PC-3 (cell line): ENCODE measurements around the gene RSPO4. TPM values are rescaled to one million over a fixed set of nuclear protein-coding genes. Genes with fewer than 3 reads are reported as not detected.

Experiments used
- ATAC-seq: fragments of 200-7000 bp; cut with Tn5 transposase; 2 replicates; pipeline ENCODE4 v1.9.1; 2020; ENCODE audit warnings: mild to moderate bottlenecking, moderate library complexity
- BruUV-seq: library from RNA; stranded (reverse); fragments of 400-500 nt; replicated peaks from 2 replicates; lab custom pipeline; 2021; lab: Mats Ljungman, UMichigan
- CTCF ChIA-PET: fragments of 300-600 bp; sonication (Branson Sonifier 250); formaldehyde crosslinking; loops from one replicate; lab custom pipeline; 2022; ENCODE audit warnings: antibody characterized with exemption; lab: Charles Lee
- POLR2A ChIA-PET: fragments of 300-600 bp; sonication (Branson Sonifier 250); formaldehyde crosslinking; loops from one replicate; lab custom pipeline; 2022; ENCODE audit warnings: antibody characterized with exemption; ENCODE audit not compliant: unreplicated experiment; lab: Charles Lee
- DNase-seq: peaks from one replicate; pipeline ENCODE4 v3.0.0-alpha.2; 2015
- H2AFZ ChIP-seq: fragments of 300-600 bp; sonication (generic); 2 replicates; pipeline ENCODE4 v1.6.0; 2016; ENCODE audit warnings: antibody characterized with exemption, low read length
- H3F3A ChIP-seq: fragments of 300-600 bp; sonication (generic); one replicate; pipeline ENCODE4 v1.6.0; 2017; ENCODE audit warnings: antibody characterized with exemption, low read length, control low read depth, mild to moderate bottlenecking; ENCODE audit not compliant: unreplicated experiment
- H3K27ac ChIP-seq: fragments of 300-600 bp; sonication (generic); 2 replicates; pipeline ENCODE4 v1.5.1; 2016; ENCODE audit warnings: mild to moderate bottlenecking, low read length
- H3K27me3 ChIP-seq: fragments of 300-600 bp; sonication (generic); 2 replicates; pipeline ENCODE4 v1.6.1; 2016; ENCODE audit warnings: low read length, mixed read lengths
- H3K36me3 ChIP-seq: fragments of 300-600 bp; sonication (generic); 2 replicates; pipeline ENCODE4 v1.6.1; 2016; ENCODE audit warnings: low read depth, mixed run types, low read length, mixed read lengths
- H3K4me1 ChIP-seq: fragments of 300-600 bp; sonication (generic); 2 replicates; pipeline ENCODE4 v1.5.1; 2016; ENCODE audit warnings: low read length; ENCODE audit not compliant: insufficient read depth
- H3K4me2 ChIP-seq: fragments of 300-600 bp; sonication (generic); 2 replicates; pipeline ENCODE4 v1.6.0; 2016; ENCODE audit warnings: low read length
- H3K4me3 ChIP-seq: fragments of 300-600 bp; sonication (generic); 2 replicates; pipeline ENCODE4 v1.5.1; 2016; ENCODE audit warnings: mild to moderate bottlenecking, low read length, mixed read lengths
- H3K79me2 ChIP-seq: fragments of 300-600 bp; sonication (generic); 2 replicates; pipeline ENCODE4 v1.6.1; 2017; ENCODE audit warnings: low read length, mixed read lengths
- H3K9ac ChIP-seq: fragments of 300-600 bp; sonication (generic); 2 replicates; pipeline ENCODE4 v1.6.0; 2016; ENCODE audit warnings: mild to moderate bottlenecking, low read length
- H3K9me2 ChIP-seq: fragments of 300-600 bp; sonication (generic); replicated peaks from 2 replicates; pipeline ENCODE4 v1.6.1; 2016; ENCODE audit warnings: mixed run types, low read length, mixed read lengths
- H3K9me3 ChIP-seq: fragments of 300-600 bp; sonication (generic); 2 replicates; pipeline ENCODE4 v1.6.1; 2016; ENCODE audit warnings: low read length, mixed read lengths
- H4K20me1 ChIP-seq: fragments of 300-600 bp; sonication (generic); 2 replicates; pipeline ENCODE4 v1.6.1; 2016; ENCODE audit warnings: low read length, mixed read lengths
- CTCF ChIP-seq: fragments of 300-600 bp; sonication (generic); conservative IDR thresholded peaks from 2 replicates; pipeline ENCODE4 v1.5.1; 2017; ENCODE audit warnings: antibody characterized with exemption, low read depth, mild to moderate bottlenecking, low read length
- EZH2 ChIP-seq: fragments of 300-600 bp; sonication (generic); IDR thresholded peaks from one replicate; pipeline ENCODE4 v1.6.1; 2017; ENCODE audit warnings: antibody characterized with exemption, mild to moderate bottlenecking, low read length; ENCODE audit not compliant: unreplicated experiment
- EZH2phosphoT487 ChIP-seq: fragments of 300-600 bp; sonication (generic); IDR thresholded peaks from 2 replicates; pipeline ENCODE4 v1.6.1; 2018; ENCODE audit warnings: mild to moderate bottlenecking, antibody characterized with exemption, low read length, borderline replicate concordance
- intact Hi-C: fragments of 100-400 bp; cut with micrococcal nuclease; formaldehyde crosslinking; loops from 2 replicates; pipeline ENCODE4 v1.9.0; 2023
- total RNA-seq: library from RNA; depleted of rRNA; stranded (reverse); fragments of >200 nt; gene quantifications from 2 replicates; pipeline ENCODE4 v1.2.3, GENCODE V29; 2014

Gene RSPO4
- total RNA-seq, 1 experiment from 2014 or later = not detected

GRCh38 chr20:973785-974194, 28.3 kb downstream of the RSPO4 start:
- TF ChIP-seq EZH2phosphoT487 = no peak
- TF ChIP-seq CTCF = peak; percentile 59
- no peaks in the 10 kb centered on the region for H3K79me2 ChIP-seq
- no peak overlapping the region for H3K9ac ChIP-seq
- no TSS peak for BruUV-seq
- ATAC-seq (peak; percentile 43), DNase-seq (peak; percentile 51)
- no peak overlapping the region for H2AFZ ChIP-seq
- no peak overlapping the region for H3K4me3 ChIP-seq
- no peaks in the 10 kb centered on the region for H3K36me3 ChIP-seq
- H3K9me3 ChIP-seq = no peaks in the 10 kb centered on the region
- no peak overlapping the region for H3K4me2 ChIP-seq
- ChIA-PET CTCF (no interaction called here), POLR2A (no interaction called here)
- H4K20me1 ChIP-seq = no peaks in the 10 kb centered on the region
- peaks cover 41% of the 10 kb centered on the region for H3K27me3 ChIP-seq
- H3F3A ChIP-seq = no peaks in the 10 kb centered on the region
- intact Hi-C loops = no loop called here
- H3K27ac ChIP-seq = no peak overlapping the region
- no peaks in the 10 kb centered on the region for H3K9me2 ChIP-seq
- no peaks in the 10 kb centered on the region for H3K4me1 ChIP-seq

DNA sequence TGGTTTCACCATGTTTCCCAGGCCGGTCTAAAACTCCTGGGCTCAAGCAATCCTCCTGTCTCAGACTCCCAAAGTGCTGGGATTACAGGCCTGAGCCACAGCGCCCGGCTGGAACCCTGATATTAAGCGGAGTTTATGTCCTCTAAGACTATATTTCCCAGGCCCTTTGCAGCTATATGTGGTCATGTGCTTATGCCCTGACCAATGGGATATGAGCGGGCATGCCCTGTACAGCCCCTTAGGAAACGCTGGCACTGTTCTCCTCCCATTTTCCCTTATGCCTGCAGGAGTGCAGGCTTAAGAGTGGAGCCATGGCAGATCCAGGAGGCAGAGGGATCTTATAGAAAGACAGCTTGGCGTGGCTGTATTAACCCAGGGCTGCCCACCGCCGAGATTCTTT, 29.9 kb downstream of the RSPO4 start:
- CTCF ChIA-PET = no interaction called here
- ATAC-seq = no peak
- intact Hi-C loops = no loop called here

GRCh38 chr20:971346-971745, 30.8 kb downstream of the RSPO4 start:
- no peak overlapping the region for H2AFZ ChIP-seq
- no peak overlapping the region for H3K9ac ChIP-seq
- intact Hi-C loops = no loop called here
- H3K4me2 ChIP-seq = no peak overlapping the region
- H3K9me3 ChIP-seq = no peaks in the 10 kb centered on the region
- ChIA-PET POLR2A (no interaction called here), CTCF (no interaction called here)
- H3K36me3 ChIP-seq = no peaks in the 10 kb centered on the region
- H3K9me2 ChIP-seq = no peaks in the 10 kb centered on the region
- no TSS peak for BruUV-seq
- no peak for ATAC-seq
- no peak for DNase-seq
- TF ChIP-seq EZH2 (no peak), EZH2phosphoT487 (no peak), CTCF (no peak)
- no peak overlapping the region for H3K4me3 ChIP-seq
- H3K27me3 ChIP-seq = peaks cover 49% of the 10 kb centered on the region
- no peaks in the 10 kb centered on the region for H4K20me1 ChIP-seq
- no peaks in the 10 kb centered on the region for H3K79me2 ChIP-seq
- H3K4me1 ChIP-seq = no peaks in the 10 kb centered on the region
- no peaks in the 10 kb centered on the region for H3F3A ChIP-seq
- H3K27ac ChIP-seq = no peak overlapping the region

More for the DNA sequence above, 29.9 kb downstream of the RSPO4 start:
- no TSS peak for BruUV-seq
- Histone ChIP-seq H3K79me2 (no peaks in the 10 kb centered on the region), H3K36me3 (no peaks in the 10 kb centered on the region), H3F3A (no peaks in the 10 kb centered on the region), H3K27ac (no peak overlapping the region), H3K4me3 (no peak overlapping the region), H3K27me3 (peaks cover 44% of the 10 kb centered on the region), H3K9me2 (no peaks in the 10 kb centered on the region), H3K9ac (no peak overlapping the region), H3K9me3 (no peaks in the 10 kb centered on the region), H4K20me1 (no peaks in the 10 kb centered on the region), H3K4me2 (no peak overlapping the region), H3K4me1 (no peaks in the 10 kb centered on the region), H2AFZ (no peak overlapping the region)
- POLR2A ChIA-PET = no interaction called here
- no peak for DNase-seq
- TF ChIP-seq EZH2 = no peak
- no peak for TF ChIP-seq CTCF
- TF ChIP-seq EZH2phosphoT487 = no peak
